Activated CD8-positive, alpha-beta memory T cell treated with anti-CD3 and anti-CD28 coated beads, Interleukin-2, amount 50 U/mL, for 24 hours (primary cell): ENCODE data around the gene IGSF1.

Experiments used
- DNase-seq: peaks from one replicate; pipeline ENCODE4 v3.0.0-alpha.2; 2020; ENCODE audit errors: extremely low read depth

Gene IGSF1

GRCh38 chrX:131288738-131289511, at the start of gene IGSF1:
IGSF1 (minus strand) TSS chrX:131289306; CDS start chrX:131286674, 2,632 bp downstream.
- no peak for DNase-seq

GRCh38 chrX:131332331-131332730, 43.2 kb upstream of the IGSF1 start:
- DNase-seq = no peak

- no peak for DNase-seq
Measured at GRCh38 chrX:131331152-131331551, 42.0 kb upstream of the IGSF1 start.

GRCh38 chrX:131330735-131331134, 41.6 kb upstream of the IGSF1 start:
- DNase-seq = no peak

- no peak for DNase-seq
Measured at GRCh38 chrX:131322651-131323050, 33.5 kb upstream of the IGSF1 start.

GRCh38 chrX:131317326-131317725, 28.2 kb upstream of the IGSF1 start:
- DNase-seq = no peak

GRCh38 chrX:131316260-131316659, 27.2 kb upstream of the IGSF1 start:
- DNase-seq = no peak

- DNase-seq = no peak
Measured at GRCh38 chrX:131308980-131309379, 19.9 kb upstream of the IGSF1 start.

- no peak for DNase-seq
Measured at GRCh38 chrX:131306601-131307000, 17.5 kb upstream of the IGSF1 start.

- no peak for DNase-seq
Measured at GRCh38 chrX:131305926-131306325, 16.8 kb upstream of the IGSF1 start.

- DNase-seq = no peak
Measured at GRCh38 chrX:131302701-131303100, 13.6 kb upstream of the IGSF1 start.

GRCh38 chrX:131301155-131301554, 12.0 kb upstream of the IGSF1 start:
- no peak for DNase-seq

- no peak for DNase-seq
Measured at GRCh38 chrX:131298846-131299245, 9.7 kb upstream of the IGSF1 start.

- no peak for DNase-seq
Measured at GRCh38 chrX:131298036-131298435, 8.9 kb upstream of the IGSF1 start.

GRCh38 chrX:131289527-131289926, 421 bp upstream of the IGSF1 start:
- no peak for DNase-seq

GRCh38 chrX:131288188-131288587, 918 bp downstream of the IGSF1 start:
- no peak for DNase-seq

GRCh38 chrX:131287560-131288179, 1.4 kb downstream of the IGSF1 start:
- DNase-seq = no peak

- no peak for DNase-seq
Measured at GRCh38 chrX:131279617-131280016, 9.5 kb downstream of the IGSF1 start.

- DNase-seq = no peak
Measured at GRCh38 chrX:131279197-131279596, 9.9 kb downstream of the IGSF1 start.

- DNase-seq = no peak
Measured at GRCh38 chrX:131277543-131278136, 11.5 kb downstream of the IGSF1 start.

- DNase-seq = no peak
Measured at GRCh38 chrX:131273011-131273410, 16.1 kb downstream of the IGSF1 start.

- DNase-seq = no peak
Measured at GRCh38 chrX:131271826-131272225, 17.3 kb downstream of the IGSF1 start.

- DNase-seq = no peak
Measured at GRCh38 chrX:131271274-131271673, 17.8 kb downstream of the IGSF1 start.
